ENCODE measurements around the gene DNAJB6. TPM values are rescaled to one million over a fixed set of nuclear protein-coding genes. Genes with fewer than 3 reads are reported as not detected.

DNAJB6 gene
- total RNA-seq, 1 experiment from 2014 or later: 124 TPM

- CTCF ChIA-PET: interaction anchor here (0.9 kb wide), 1 partner anchor 1006 kb away, joined by 3 read pairs; no protein-coding TSS in a partner anchor
- peaks cover 20% of the 10 kb centered on the region for H3K36me3 Mint-ChIP-seq (ENCODE audit: insufficient read depth, unreplicated experiment)
- BruUV-seq (replicated peaks): no TSS peak
- POLR2A ChIA-PET: no interaction called here
- DNase-seq (ENCODE audit: unreplicated experiment): no peak
- no peak for TF ChIP-seq CTCF (IDR thresholded peaks at IDR 0.05; ENCODE audit: unreplicated experiment)
- no peak overlapping the region for H3K4me3 Mint-ChIP-seq (ENCODE audit: unreplicated experiment)
- H3K4me1 Mint-ChIP-seq (ENCODE audit: insufficient read depth, unreplicated experiment): peaks cover 32% of the 10 kb centered on the region
- intact Hi-C loops (cut with micrococcal nuclease): no loop called here
- H3K27ac Mint-ChIP-seq (ENCODE audit: low read depth, unreplicated experiment): no peak overlapping the region
- no peaks in the 10 kb centered on the region for H3K9me3 Mint-ChIP-seq (ENCODE audit: unreplicated experiment)
- H3K27me3 Mint-ChIP-seq (ENCODE audit: insufficient read depth, unreplicated experiment): no peaks in the 10 kb centered on the region
Measured at GRCh38 chr7:157401567-157402387, 65.0 kb downstream of the DNAJB6 start.

- Mint-ChIP-seq H3K4me1 (ENCODE audit: insufficient read depth, unreplicated experiment) (peaks cover 31% of the 10 kb centered on the region), H3K27me3 (ENCODE audit: insufficient read depth, unreplicated experiment) (no peaks in the 10 kb centered on the region), H3K4me3 (ENCODE audit: unreplicated experiment) (no peak overlapping the region), H3K36me3 (ENCODE audit: insufficient read depth, unreplicated experiment) (peaks cover 18% of the 10 kb centered on the region), H3K27ac (ENCODE audit: low read depth, unreplicated experiment) (no peak overlapping the region), H3K9me3 (ENCODE audit: unreplicated experiment) (no peaks in the 10 kb centered on the region)
- no TSS peak for BruUV-seq (replicated peaks)
- ChIA-PET CTCF (interaction anchor here (0.6 kb wide), 1 partner anchor 8 kb away, joined by 3 read pairs; no protein-coding TSS in a partner anchor), POLR2A (no interaction called here)
- DNase-seq (ENCODE audit: unreplicated experiment): no peak
- intact Hi-C loops (cut with micrococcal nuclease): no loop called here
- TF ChIP-seq CTCF (IDR thresholded peaks at IDR 0.05; ENCODE audit: unreplicated experiment): no peak
Measured at GRCh38 chr7:157402388-157402703, 65.5 kb downstream of the DNAJB6 start.

- no peak for TF ChIP-seq CTCF (IDR thresholded peaks at IDR 0.05; ENCODE audit: unreplicated experiment)
- Mint-ChIP-seq H3K27me3 (ENCODE audit: insufficient read depth, unreplicated experiment) (no peaks in the 10 kb centered on the region), H3K4me3 (ENCODE audit: unreplicated experiment) (no peak overlapping the region), H3K36me3 (ENCODE audit: insufficient read depth, unreplicated experiment) (peaks cover 14% of the 10 kb centered on the region), H3K27ac (ENCODE audit: low read depth, unreplicated experiment) (no peak overlapping the region), H3K9me3 (ENCODE audit: unreplicated experiment) (no peaks in the 10 kb centered on the region), H3K4me1 (ENCODE audit: insufficient read depth, unreplicated experiment) (peaks cover 24% of the 10 kb centered on the region)
- DNase-seq (ENCODE audit: unreplicated experiment): no peak
- POLR2A ChIA-PET: interaction anchor here (0.6 kb wide), 1 partner anchor 601 kb away, joined by 7 read pairs; no protein-coding TSS in a partner anchor
- BruUV-seq (replicated peaks): no TSS peak
- intact Hi-C loops (cut with micrococcal nuclease): no loop called here
- CTCF ChIA-PET: interaction anchor here (0.6 to 2.3 kb wide), 3 partner anchors 8 to 152 kb away, joined by 3 to 10 read pairs (median 3); no protein-coding TSS in a partner anchor
Measured at GRCh38 chr7:157402911-157403534, 66.2 kb downstream of the DNAJB6 start.

- intact Hi-C loops (cut with micrococcal nuclease): no loop called here
- Mint-ChIP-seq H3K9me3 (ENCODE audit: unreplicated experiment) (no peaks in the 10 kb centered on the region), H3K4me1 (ENCODE audit: insufficient read depth, unreplicated experiment) (peaks cover 22% of the 10 kb centered on the region), H3K4me3 (ENCODE audit: unreplicated experiment) (no peak overlapping the region), H3K27me3 (ENCODE audit: insufficient read depth, unreplicated experiment) (no peaks in the 10 kb centered on the region), H3K27ac (ENCODE audit: low read depth, unreplicated experiment) (no peak overlapping the region), H3K36me3 (ENCODE audit: insufficient read depth, unreplicated experiment) (peaks cover 14% of the 10 kb centered on the region)
- BruUV-seq (replicated peaks): no TSS peak
- CTCF ChIA-PET: interaction anchor here (0.6 to 2.3 kb wide), 3 partner anchors 17 to 153 kb away, joined by 3 to 10 read pairs (median 3); no protein-coding TSS in a partner anchor
- DNase-seq (ENCODE audit: unreplicated experiment): no peak
- POLR2A ChIA-PET: interaction anchor here (0.6 to 1.3 kb wide), 3 partner anchors 8 to 1029 kb away, joined by 3 to 7 read pairs (median 3); no protein-coding TSS in a partner anchor
- no peak for TF ChIP-seq CTCF (IDR thresholded peaks at IDR 0.05; ENCODE audit: unreplicated experiment)
Measured at GRCh38 chr7:157403646-157404401, 67.0 kb downstream of the DNAJB6 start.

Measured in MCF 10A (cell line).